HG02571 (cell line): ENCODE measurements around the gene CCDC88C.

ENCODE experiments used
- ATAC-seq: cut with Tn5 transposase; IDR thresholded peaks from one replicate; pipeline ENCODE4 v1.9.1; 2021; ENCODE audit warnings: mild to moderate bottlenecking, moderate library complexity; ENCODE audit not compliant: unreplicated experiment

CCDC88C gene

GRCh38 chr14:91380610-91381371 is 36.8 kb downstream of the CCDC88C start:
- ATAC-seq = no peak

- ATAC-seq = no peak
These were observed 37.5 kb downstream of the CCDC88C start for GRCh38 chr14:91380123-91380522.

GRCh38 chr14:91379579-91379932 is 38.1 kb downstream of the CCDC88C start:
- no peak for ATAC-seq

GRCh38 chr14:91378930-91379578 is 38.6 kb downstream of the CCDC88C start:
- no peak for ATAC-seq

- ATAC-seq = no peak
These were observed 39.6 kb downstream of the CCDC88C start for GRCh38 chr14:91377700-91378652.

GRCh38 chr14:91376547-91377477 is 40.8 kb downstream of the CCDC88C start:
- ATAC-seq = no peak

- no peak for ATAC-seq
These were observed 41.7 kb downstream of the CCDC88C start for GRCh38 chr14:91375720-91376452.

GRCh38 chr14:91374879-91375702 is 42.5 kb downstream of the CCDC88C start:
- no peak for ATAC-seq

- ATAC-seq = no peak
These were observed 43.2 kb downstream of the CCDC88C start for GRCh38 chr14:91374287-91374878.

- peak; percentile 53 for ATAC-seq
These were observed 43.9 kb downstream of the CCDC88C start for GRCh38 chr14:91373591-91374254.

GRCh38 chr14:91372671-91373495 is 44.7 kb downstream of the CCDC88C start:
- peak; percentile 15 for ATAC-seq

GRCh38 chr14:91371990-91372375 is 45.6 kb downstream of the CCDC88C start:
- no peak for ATAC-seq

- ATAC-seq = no peak
These were observed 46.3 kb downstream of the CCDC88C start for GRCh38 chr14:91371011-91371989.

GRCh38 chr14:91369628-91370445 is 47.8 kb downstream of the CCDC88C start:
- no peak for ATAC-seq
